ENCODE data around the gene PIAS4. TPM values are rescaled to one million over a fixed set of nuclear protein-coding genes. Genes with fewer than 3 reads are reported as not detected.

The PIAS4 gene
- total and polyA plus RNA-seq, 9 of the 15 experiments (the other 6 are each of a cell fraction or from before 2014, with no cell fraction given), result 0.27 to 34.9 (median 14.4) TPM

- peak; percentile 73 for TF ChIP-seq MYNN (IDR thresholded peaks at IDR 0.05)
- TF ChIP-seq MYNN (CRISPR knock-in tag; IDR thresholded peaks at IDR 0.05), result no peak
- peak; percentile 20; the same call in 1 of the 2 replicates for TF ChIP-seq MXI1 (IDR thresholded peaks at IDR 0.05; ENCODE audit: low read depth, low read length)
- TF ChIP-seq XRCC3 (IDR thresholded peaks at IDR 0.05), result no peak
- TF ChIP-seq SIN3A (IDR thresholded peaks at IDR 0.05; ENCODE audit: borderline replicate concordance in 2 of 2, control insufficient read depth in 1 of 2, low read depth in 2 of 2, low read length in 2 of 2), result 0 out of 4 replicates have a peak, but pooled peaks of 1 of the 2 experiments have one; percentile 67
- TF ChIP-seq, protein P1, sequence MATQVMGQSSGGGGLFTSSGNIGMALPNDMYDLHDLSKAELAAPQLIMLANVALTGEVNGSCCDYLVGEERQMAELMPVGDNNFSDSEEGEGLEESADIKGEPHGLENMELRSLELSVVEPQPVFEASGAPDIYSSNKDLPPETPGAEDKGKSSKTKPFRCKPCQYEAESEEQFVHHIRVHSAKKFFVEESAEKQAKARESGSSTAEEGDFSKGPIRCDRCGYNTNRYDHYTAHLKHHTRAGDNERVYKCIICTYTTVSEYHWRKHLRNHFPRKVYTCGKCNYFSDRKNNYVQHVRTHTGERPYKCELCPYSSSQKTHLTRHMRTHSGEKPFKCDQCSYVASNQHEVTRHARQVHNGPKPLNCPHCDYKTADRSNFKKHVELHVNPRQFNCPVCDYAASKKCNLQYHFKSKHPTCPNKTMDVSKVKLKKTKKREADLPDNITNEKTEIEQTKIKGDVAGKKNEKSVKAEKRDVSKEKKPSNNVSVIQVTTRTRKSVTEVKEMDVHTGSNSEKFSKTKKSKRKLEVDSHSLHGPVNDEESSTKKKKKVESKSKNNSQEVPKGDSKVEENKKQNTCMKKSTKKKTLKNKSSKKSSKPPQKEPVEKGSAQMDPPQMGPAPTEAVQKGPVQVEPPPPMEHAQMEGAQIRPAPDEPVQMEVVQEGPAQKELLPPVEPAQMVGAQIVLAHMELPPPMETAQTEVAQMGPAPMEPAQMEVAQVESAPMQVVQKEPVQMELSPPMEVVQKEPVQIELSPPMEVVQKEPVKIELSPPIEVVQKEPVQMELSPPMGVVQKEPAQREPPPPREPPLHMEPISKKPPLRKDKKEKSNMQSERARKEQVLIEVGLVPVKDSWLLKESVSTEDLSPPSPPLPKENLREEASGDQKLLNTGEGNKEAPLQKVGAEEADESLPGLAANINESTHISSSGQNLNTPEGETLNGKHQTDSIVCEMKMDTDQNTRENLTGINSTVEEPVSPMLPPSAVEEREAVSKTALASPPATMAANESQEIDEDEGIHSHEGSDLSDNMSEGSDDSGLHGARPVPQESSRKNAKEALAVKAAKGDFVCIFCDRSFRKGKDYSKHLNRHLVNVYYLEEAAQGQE (IDR thresholded peaks at IDR 0.05; ENCODE audit: borderline replicate concordance), result 0 out of 2 replicates have a peak, but pooled peaks have one; percentile 2
- TF ChIP-seq, protein P1 (CRISPR knock-in tag; IDR thresholded peaks at IDR 0.05; ENCODE audit: low read depth), result no peak
- no peak for TF ChIP-seq THAP7 (CRISPR knock-in tag; IDR thresholded peaks at IDR 0.05)
- TF ChIP-seq HNRNPLL (IDR thresholded peaks at IDR 0.05; ENCODE audit: low read depth, low read length, poor library complexity, severe bottlenecking), result no peak
- TF ChIP-seq CCNT2 (IDR thresholded peaks at IDR 0.05; ENCODE audit: borderline replicate concordance, extremely low read depth, insufficient read length, low read depth, low read length), result peak; percentile 10
- TF ChIP-seq, protein P2, sequence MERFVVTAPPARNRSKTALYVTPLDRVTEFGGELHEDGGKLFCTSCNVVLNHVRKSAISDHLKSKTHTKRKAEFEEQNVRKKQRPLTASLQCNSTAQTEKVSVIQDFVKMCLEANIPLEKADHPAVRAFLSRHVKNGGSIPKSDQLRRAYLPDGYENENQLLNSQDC (CRISPR knock-in tag; IDR thresholded peaks at IDR 0.05), result 0 out of 2 replicates have a peak, but pooled peaks have one; percentile 19
- no peak for TF ChIP-seq IRF2 (CRISPR knock-in tag; IDR thresholded peaks at IDR 0.05)
These were observed 31.9 kb upstream of the PIAS4 start (continued) for GRCh38 chr19:3975637-3976087.
